Stimulated activated CD4-positive, alpha-beta T cell treated with anti-CD3 and anti-CD28 coated beads, Interleukin-2, amount 100 ng/mL, for 4 hours (primary cell): Measurements from ENCODE around the gene MTCL1.

Experiments
- DNase-seq: peaks from one replicate; pipeline ENCODE4 v3.0.0-alpha.2; 2020; ENCODE audit warnings: low read depth

The MTCL1 gene

DNA sequence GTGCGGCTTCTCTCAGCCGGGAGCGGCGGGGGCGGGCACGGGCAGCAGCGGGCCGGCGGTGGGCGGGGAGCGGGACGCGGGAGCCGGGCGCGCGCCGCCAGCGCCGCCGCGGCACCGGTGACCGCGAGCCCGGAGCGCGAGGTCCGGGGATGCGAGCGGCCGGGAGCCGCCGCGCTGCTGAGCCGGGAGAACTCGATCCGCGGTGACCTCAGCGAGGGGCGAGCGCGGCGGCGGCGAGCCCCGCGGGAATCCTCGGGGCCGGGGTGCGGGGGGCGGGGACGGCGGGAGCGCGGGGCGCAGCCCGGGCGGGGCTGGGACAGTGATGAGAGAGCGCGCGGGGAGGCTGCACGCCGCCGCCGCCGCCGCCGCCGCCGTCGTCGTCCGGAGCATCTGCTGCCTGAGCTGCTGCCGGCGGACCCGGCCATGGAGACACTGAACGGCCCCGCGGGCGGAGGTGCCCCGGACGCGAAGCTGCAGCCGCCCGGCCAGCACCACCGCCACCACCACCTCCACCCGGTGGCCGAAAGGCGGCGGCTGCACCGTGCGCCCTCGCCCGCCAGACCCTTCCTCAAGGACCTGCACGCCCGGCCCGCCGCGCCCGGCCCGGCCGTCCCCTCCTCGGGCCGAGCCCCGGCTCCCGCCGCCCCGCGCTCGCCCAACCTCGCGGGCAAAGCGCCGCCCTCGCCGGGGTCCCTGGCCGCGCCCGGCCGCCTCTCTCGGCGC is at the start of gene MTCL1:
Gene MTCL1, plus strand, starts transcription at position 319 of the 723 bp plus-strand sequence. Its CDS starts 105 bp downstream, at position 424.
- no peak for DNase-seq

DNA sequence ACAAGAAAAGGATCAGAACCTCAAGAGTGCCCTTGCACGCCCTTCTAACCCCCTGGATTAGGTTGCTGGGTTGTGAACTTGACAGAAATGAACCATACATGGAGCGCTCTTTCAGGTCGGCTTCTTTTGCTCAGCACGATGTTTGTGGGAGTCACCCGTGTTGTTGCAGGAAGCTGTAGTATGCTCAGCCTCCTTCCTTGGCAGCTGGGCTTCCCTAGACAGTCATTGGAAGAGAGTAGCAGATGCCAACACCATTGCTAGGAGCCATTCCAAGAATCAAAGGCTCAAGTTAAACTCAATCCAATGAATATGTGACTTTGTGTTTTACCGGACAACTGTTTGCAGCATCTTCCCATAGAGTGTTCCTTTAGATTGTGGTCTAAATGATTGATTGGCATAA is 49.1 kb upstream of the MTCL1 start:
- no peak for DNase-seq

- no peak for DNase-seq
Measured at GRCh38 chr18:8657050-8657820, 48.1 kb upstream of the MTCL1 start.

- DNase-seq, result no peak
Measured at GRCh38 chr18:8657873-8658470, 47.4 kb upstream of the MTCL1 start.

GRCh38 chr18:8658858-8659485 is 46.4 kb upstream of the MTCL1 start:
- DNase-seq, result no peak

- no peak for DNase-seq
Measured at GRCh38 chr18:8659609-8660242, 45.6 kb upstream of the MTCL1 start.

DNA sequence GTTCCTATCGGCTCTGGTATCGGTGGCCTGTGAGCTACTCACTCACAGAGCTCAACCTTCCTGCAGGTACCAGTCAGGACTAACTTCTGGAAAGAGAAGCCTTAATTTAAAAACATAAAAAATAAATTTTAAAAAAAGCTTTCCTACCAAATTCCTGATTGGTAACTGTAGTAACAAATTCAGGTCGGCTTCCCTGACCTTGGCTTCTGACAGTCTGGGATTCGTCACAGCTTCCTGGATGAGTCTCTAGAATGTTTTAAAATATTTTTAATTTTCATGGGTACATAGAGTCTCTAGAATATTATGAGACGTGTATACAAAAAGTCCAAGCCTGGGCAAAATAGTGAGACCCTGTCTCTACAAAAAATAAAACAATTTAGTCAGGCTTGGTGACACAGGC is 45.0 kb upstream of the MTCL1 start:
- DNase-seq, result no peak

GRCh38 chr18:8661754-8662559 is 43.4 kb upstream of the MTCL1 start:
- no peak for DNase-seq

- no peak for DNase-seq
Measured at GRCh38 chr18:8662560-8663255, 42.6 kb upstream of the MTCL1 start.

DNA sequence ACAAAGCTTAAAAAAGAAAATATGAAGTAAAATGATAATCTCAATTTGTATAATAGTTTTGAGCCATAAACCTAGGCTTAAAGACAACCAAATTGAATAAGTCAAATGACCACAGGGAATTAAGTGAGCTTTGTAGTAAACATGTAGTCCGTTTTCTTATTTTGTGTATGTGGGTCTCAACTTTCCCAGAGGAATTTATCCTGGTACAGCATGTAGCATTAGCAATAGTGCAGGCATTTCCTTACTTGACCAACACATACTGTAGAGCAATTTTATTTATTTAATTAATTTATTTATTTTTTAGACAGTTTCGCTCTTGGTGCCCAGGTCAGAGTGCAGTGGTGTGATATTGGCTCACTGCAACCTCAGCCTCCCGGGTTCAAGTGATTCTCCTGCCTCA is 37.5 kb upstream of the MTCL1 start:
- no peak for DNase-seq

DNA sequence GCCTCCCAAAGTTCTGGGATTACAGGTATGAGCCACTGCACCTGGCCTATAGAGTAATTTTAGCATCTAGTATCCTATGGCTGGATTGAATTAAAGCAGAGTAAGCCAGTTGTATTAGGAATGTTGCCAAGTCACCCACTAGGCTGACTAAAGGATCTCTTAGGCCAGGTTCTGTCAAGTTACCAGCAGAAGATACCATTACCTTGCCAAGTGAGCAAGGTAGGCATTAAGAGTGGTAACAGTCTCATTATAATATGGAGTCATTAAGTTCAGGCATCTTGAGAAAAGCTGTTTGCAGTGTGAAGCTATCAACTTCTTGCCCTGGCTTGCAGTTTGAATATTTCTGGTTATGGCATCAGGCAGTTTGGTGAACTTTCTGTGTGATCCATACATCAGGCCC is 37.0 kb upstream of the MTCL1 start:
- DNase-seq, result no peak

DNA sequence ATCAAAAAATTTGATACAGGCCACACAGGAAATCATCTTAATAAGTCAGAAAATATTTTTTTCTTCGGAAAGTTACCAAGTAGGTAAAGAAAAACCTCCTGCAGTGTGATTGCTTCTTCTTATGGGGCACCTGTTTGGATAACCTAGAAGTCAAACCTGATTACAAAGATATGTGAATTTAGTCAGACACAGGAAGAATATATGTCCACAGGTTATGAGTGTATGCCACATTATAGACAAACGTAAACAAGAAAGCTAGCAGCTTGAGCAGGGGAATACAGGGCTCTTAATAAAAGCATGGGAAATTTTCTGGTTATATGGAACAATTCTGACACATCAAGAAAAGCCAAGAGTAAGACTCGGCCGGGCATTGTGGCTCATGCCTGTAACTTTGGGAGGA is 35.8 kb upstream of the MTCL1 start:
- DNase-seq, result no peak

DNA sequence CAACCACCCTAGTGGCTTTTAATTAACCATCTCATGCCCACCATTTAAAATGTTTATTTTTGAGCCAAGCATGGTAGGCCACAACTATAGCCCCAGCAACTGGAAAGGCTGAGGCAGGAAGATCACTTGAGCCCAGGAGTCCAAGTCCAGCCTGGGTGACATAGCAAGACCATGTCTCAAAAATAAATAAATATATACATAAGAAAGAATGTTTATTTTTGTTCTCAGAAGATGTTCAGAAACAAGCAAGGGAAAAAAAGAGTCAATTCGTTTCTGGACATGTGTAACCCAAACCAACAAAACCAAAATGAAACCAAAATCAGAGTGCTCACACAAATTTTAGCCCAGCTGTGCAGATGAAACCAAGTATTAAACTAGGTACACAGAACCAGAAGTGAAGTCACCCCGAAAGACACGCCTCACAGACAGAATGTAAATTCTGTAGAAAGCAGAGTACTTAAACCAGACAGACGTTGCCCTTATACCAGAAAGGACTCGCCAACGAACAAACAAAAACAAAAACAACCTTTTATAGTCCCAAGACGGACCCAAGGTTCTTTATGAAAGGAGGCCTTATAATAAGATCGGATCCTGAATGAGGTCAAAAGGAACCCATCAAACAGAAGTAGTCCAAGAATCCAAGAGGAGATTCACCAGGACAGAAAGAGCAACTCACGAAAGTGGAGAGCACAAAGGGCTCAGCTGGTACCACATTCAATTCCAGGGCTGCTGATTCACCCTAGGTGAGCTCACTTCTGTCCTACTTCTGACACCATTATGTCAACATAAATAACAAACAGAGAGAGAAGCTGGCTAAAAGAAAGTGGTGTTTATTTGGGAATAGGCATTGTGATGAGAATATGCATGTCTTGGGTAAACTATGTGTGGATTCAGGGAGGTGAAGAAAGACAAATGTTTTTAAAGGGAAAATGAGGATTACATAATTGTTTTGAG is 31.8 kb upstream of the MTCL1 start:
- no peak for DNase-seq

DNA sequence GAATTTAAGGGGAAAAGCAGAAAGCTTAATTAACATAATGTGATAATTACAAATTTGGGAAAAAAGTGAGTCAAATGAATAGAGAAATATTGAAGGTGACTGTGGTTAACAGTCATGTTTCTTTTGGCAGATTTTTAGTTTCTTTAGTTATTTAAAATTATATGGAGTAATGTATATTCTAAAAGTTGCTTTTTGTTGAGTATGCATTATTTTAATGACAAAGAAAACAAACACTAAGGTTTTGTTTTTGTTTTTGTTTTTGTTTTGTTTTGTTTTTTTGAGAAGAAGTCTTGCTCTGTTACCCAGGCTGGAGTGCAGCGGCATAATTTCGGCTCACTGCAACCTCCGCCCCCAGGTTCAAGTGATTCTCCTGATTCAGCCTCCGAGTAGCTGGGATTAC is 30.3 kb upstream of the MTCL1 start:
- no peak for DNase-seq

GRCh38 chr18:8681196-8681595 is 24.2 kb upstream of the MTCL1 start:
- DNase-seq, result no peak

GRCh38 chr18:8684577-8684976 is 20.8 kb upstream of the MTCL1 start:
- DNase-seq, result no peak

- DNase-seq, result no peak
Measured at GRCh38 chr18:8685141-8685913, 20.0 kb upstream of the MTCL1 start.

- no peak for DNase-seq
Measured at GRCh38 chr18:8685914-8686216, 19.5 kb upstream of the MTCL1 start.

- no peak for DNase-seq
Measured at GRCh38 chr18:8686611-8687010, 18.7 kb upstream of the MTCL1 start.
